IPS-18a (cell line): ENCODE measurements around the gene PRRC2A.

Experiments
- H3K27ac ChIP-seq: one replicate; pipeline ENCODE4 v1.5.1; 2013; ENCODE audit warnings: low read length
- H3K27me3 ChIP-seq: one replicate; pipeline ENCODE4 v1.6.1; 2013; ENCODE audit warnings: mild to moderate bottlenecking, low read length; ENCODE audit not compliant: control insufficient read depth, insufficient read depth
- H3K36me3 ChIP-seq: one replicate; pipeline ENCODE4 v1.6.1; 2013; ENCODE audit warnings: low read depth, low read length; ENCODE audit not compliant: control insufficient read depth
- H3K4me1 ChIP-seq: one replicate; pipeline ENCODE4 v1.6.1; 2013; ENCODE audit warnings: low read depth, low read length; ENCODE audit not compliant: control insufficient read depth
- H3K4me3 ChIP-seq: one replicate; pipeline ENCODE4 v1.5.1; 2013; ENCODE audit warnings: low read length
- H3K9ac ChIP-seq: one replicate; pipeline ENCODE4 v1.6.1; 2013; ENCODE audit warnings: mild to moderate bottlenecking, low read length, moderate library complexity
- H3K9me3 ChIP-seq: one replicate; pipeline ENCODE4 v1.6.1; 2013; ENCODE audit warnings: low read depth, low read length; ENCODE audit not compliant: control insufficient read depth

PRRC2A gene

GRCh38 chr6:31676322-31676903 lies 55.9 kb downstream of the PRRC2A start:
- H3K4me1 ChIP-seq, result no peaks in the 10 kb centered on the region

GRCh38 chr6:31676904-31677303 lies 56.4 kb downstream of the PRRC2A start:
- Histone ChIP-seq H3K4me1 (no peaks in the 10 kb centered on the region), H3K9me3 (no peaks in the 10 kb centered on the region), H3K27ac (no peak overlapping the region), H3K4me3 (no peak overlapping the region), H3K36me3 (peaks cover 4% of the 10 kb centered on the region), H3K9ac (no peak overlapping the region), H3K27me3 (peaks cover 18% of the 10 kb centered on the region)

More at GRCh38 chr6:31676322-31676903, 55.9 kb downstream of the PRRC2A start:
- H3K27ac ChIP-seq, result no peak overlapping the region
- no peak overlapping the region for H3K9ac ChIP-seq
- peaks cover 9% of the 10 kb centered on the region for H3K36me3 ChIP-seq
- no peak overlapping the region for H3K4me3 ChIP-seq
- H3K9me3 ChIP-seq, result no peaks in the 10 kb centered on the region
- peaks cover 14% of the 10 kb centered on the region for H3K27me3 ChIP-seq

- no peaks in the 10 kb centered on the region for H3K9me3 ChIP-seq
- no peak overlapping the region for H3K4me3 ChIP-seq
- H3K27ac ChIP-seq, result no peak overlapping the region
- H3K9ac ChIP-seq, result no peak overlapping the region
- no peaks in the 10 kb centered on the region for H3K36me3 ChIP-seq
- peaks cover 29% of the 10 kb centered on the region for H3K27me3 ChIP-seq
- no peaks in the 10 kb centered on the region for H3K4me1 ChIP-seq
Measured at GRCh38 chr6:31677955-31678354, 57.4 kb downstream of the PRRC2A start.

- Histone ChIP-seq H3K4me1 (peaks cover 5% of the 10 kb centered on the region), H3K9ac (no peak within 1 kb of the TSS), H3K27ac (no peak within 1 kb of the TSS), H3K27me3 (peaks cover 29% of the 10 kb centered on the region), H3K36me3 (no peaks in the 10 kb centered on the region), H3K4me3 (peak within 1 kb of the TSS; percentile 65), H3K9me3 (no peaks in the 10 kb centered on the region)
Measured at GRCh38 chr6:31680226-31681134, 60.0 kb downstream of the PRRC2A start, which contains the start of gene LY6G5C. TSS of gene LY6G5C (minus strand) at chr6:31681067. CDS start at chr6:31680373, 694 bp downstream.

- peak overlapping the region; percentile 65 for H3K4me3 ChIP-seq
- no peak overlapping the region for H3K27ac ChIP-seq
- H3K36me3 ChIP-seq, result no peaks in the 10 kb centered on the region
- H3K4me1 ChIP-seq, result peaks cover 5% of the 10 kb centered on the region
- H3K9ac ChIP-seq, result no peak overlapping the region
- no peaks in the 10 kb centered on the region for H3K9me3 ChIP-seq
- H3K27me3 ChIP-seq, result peaks cover 29% of the 10 kb centered on the region
Measured at GRCh38 chr6:31681135-31681671, 60.7 kb downstream of the PRRC2A start.

GRCh38 chr6:31683591-31683990 lies 63.1 kb downstream of the PRRC2A start:
- Histone ChIP-seq H3K9ac (peak overlapping the region; percentile 2), H3K4me3 (peak overlapping the region; percentile 70), H3K36me3 (no peaks in the 10 kb centered on the region), H3K27me3 (peaks cover 22% of the 10 kb centered on the region), H3K9me3 (no peaks in the 10 kb centered on the region), H3K4me1 (peaks cover 5% of the 10 kb centered on the region), H3K27ac (no peak overlapping the region)

GRCh38 chr6:31686483-31686882 lies 66.0 kb downstream of the PRRC2A start:
- H3K36me3 ChIP-seq, result peaks cover 2% of the 10 kb centered on the region
- H3K9ac ChIP-seq, result no peak overlapping the region
- H3K27me3 ChIP-seq, result peaks cover 15% of the 10 kb centered on the region
- no peak overlapping the region for H3K27ac ChIP-seq
- H3K4me1 ChIP-seq, result peaks cover 5% of the 10 kb centered on the region
- no peaks in the 10 kb centered on the region for H3K9me3 ChIP-seq
- H3K4me3 ChIP-seq, result no peak overlapping the region

- H3K4me1 ChIP-seq, result peaks cover 5% of the 10 kb centered on the region
- no peak overlapping the region for H3K4me3 ChIP-seq
- H3K27me3 ChIP-seq, result peaks cover 6% of the 10 kb centered on the region
- H3K9me3 ChIP-seq, result no peaks in the 10 kb centered on the region
- no peak overlapping the region for H3K27ac ChIP-seq
- peaks cover 2% of the 10 kb centered on the region for H3K36me3 ChIP-seq
- H3K9ac ChIP-seq, result no peak overlapping the region
Measured at GRCh38 chr6:31687321-31687720, 66.8 kb downstream of the PRRC2A start.
